CD14-positive monocyte (primary cell): ENCODE results near the gene KIF13A. TPM values are rescaled to one million over a fixed set of nuclear protein-coding genes. Genes with fewer than 3 reads are reported as not detected.
A peak's percentile ranks its signal among the peaks of the same experiment; 100 is the strongest.

Experiments used
- DNase-seq, 3 donors: peaks; one replicate each; pipeline ENCODE4 v3.0.0-alpha.2; 2011 to 2022
- H2AFZ ChIP-seq: 2 replicates; pipeline ENCODE4 v1.6.0; 2012; ENCODE audit warnings: mild to moderate bottlenecking, low read depth, low read length, inconsistent platforms; ENCODE audit not compliant: insufficient read depth, poor library complexity, severe bottlenecking
- H3K27ac ChIP-seq, 2 donors: 1 replicate in 1 of 2; 2 replicates in 1 of 2; pipeline ENCODE4 v1.5.1; 2012 to 2013; ENCODE audit warnings: low read length in 2 of 2, control low read depth in 1 of 2, inconsistent platforms in 1 of 2, low read depth in 1 of 2, mild to moderate bottlenecking in 1 of 2
- H3K27me3 ChIP-seq, 2 donors: one replicate each; pipeline versions ENCODE4 v1.6.0 to v1.6.1; 2011 to 2013; ENCODE audit warnings: low read length in 2 of 2; ENCODE audit not compliant: control insufficient read depth in 2 of 2, insufficient read depth in 2 of 2
- H3K36me3 ChIP-seq, 2 donors: replicated peaks in 1 of 2; 1 replicate in 1 of 2; 2 replicates in 1 of 2; pipeline versions ENCODE4 v1.5.1 to v1.6.1; 2012 to 2013; ENCODE audit warnings: low read length in 2 of 2, control low read depth in 1 of 2, inconsistent platforms in 1 of 2, mild to moderate bottlenecking in 1 of 2; ENCODE audit not compliant: insufficient read depth in 2 of 2, control insufficient read depth in 1 of 2
- H3K4me1 ChIP-seq, 2 donors: 1 replicate in 1 of 2; 2 replicates in 1 of 2; pipeline versions ENCODE4 v1.5.1 to v1.6.1; 2012 to 2013; ENCODE audit warnings: low read length in 2 of 2, control low read depth in 1 of 2, inconsistent platforms in 1 of 2, mild to moderate bottlenecking in 1 of 2, moderate library complexity in 1 of 2; ENCODE audit not compliant: insufficient read depth in 2 of 2, control insufficient read depth in 1 of 2
- H3K4me2 ChIP-seq: replicated peaks from 2 replicates; pipeline ENCODE3; 2012; ENCODE audit warnings: low read length, moderate library complexity, mild to moderate bottlenecking; ENCODE audit not compliant: poor library complexity, severe bottlenecking; ENCODE audit errors: extremely low read depth
- H3K4me3 ChIP-seq, 3 experiments: fragments of 200-600 bp in 1 of 3; sonication (generic) in 1 of 3; replicated peaks in 1 of 3; 1 replicate in 2 of 3; 2 replicates in 1 of 3; pipeline ENCODE4 v1.5.1; 2011 to 2013; ENCODE audit warnings: low read length in 3 of 3, mild to moderate bottlenecking in 3 of 3, control low read depth in 2 of 3, low read depth in 2 of 3, inconsistent platforms in 1 of 3, moderate library complexity in 1 of 3
- H3K79me2 ChIP-seq: 2 replicates; pipeline ENCODE4 v1.6.0; 2012; ENCODE audit warnings: mild to moderate bottlenecking, control low read depth, inconsistent platforms, low read length, moderate library complexity; ENCODE audit not compliant: insufficient read depth
- H3K9ac ChIP-seq: 2 replicates; pipeline ENCODE4 v1.6.0; 2017; ENCODE audit warnings: low read length, mild to moderate bottlenecking; ENCODE audit not compliant: insufficient read depth, poor library complexity, severe bottlenecking
- H3K9me3 ChIP-seq, 2 donors: replicated peaks in 1 of 2; 1 replicate in 1 of 2; 2 replicates in 1 of 2; pipeline versions ENCODE4 v1.5.1 to v1.6.1; 2012 to 2013; ENCODE audit warnings: low read length in 2 of 2, control low read depth in 1 of 2; ENCODE audit not compliant: control insufficient read depth in 1 of 2, insufficient read depth in 1 of 2
- H4K20me1 ChIP-seq: 2 replicates; pipeline ENCODE4 v1.6.0; 2012; ENCODE audit warnings: mild to moderate bottlenecking, low read length, control low read depth, moderate library complexity; ENCODE audit not compliant: insufficient read depth
- H3K27ac Mint-ChIP-seq, 7 donors: one replicate each; pipeline ENCODE4 v1.8.0; 2020; ENCODE audit warnings: mild to moderate bottlenecking in 7 of 7, mixed read lengths in 7 of 7, moderate library complexity in 6 of 7, inconsistent platforms in 2 of 7
- H3K27me3 Mint-ChIP-seq, 3 donors: one replicate each; pipeline ENCODE4 v1.8.0; 2021 to 2022; ENCODE audit warnings: low read depth in 3 of 3, mild to moderate bottlenecking in 3 of 3, mixed read lengths in 3 of 3, moderate library complexity in 3 of 3, inconsistent platforms in 1 of 3
- H3K36me3 Mint-ChIP-seq, 2 donors: one replicate each; pipeline ENCODE4 v1.8.0; 2020; ENCODE audit warnings: mixed read lengths in 2 of 2, inconsistent platforms in 1 of 2, mild to moderate bottlenecking in 1 of 2
- H3K4me1 Mint-ChIP-seq: one replicate; pipeline ENCODE4 v1.8.0; 2020; ENCODE audit warnings: mild to moderate bottlenecking, mixed read lengths
- H3K4me3 Mint-ChIP-seq, 2 donors: one replicate each; pipeline ENCODE4 v1.8.0; 2020; ENCODE audit warnings: mild to moderate bottlenecking in 2 of 2, mixed read lengths in 2 of 2, moderate library complexity in 1 of 2
- H3K9me3 Mint-ChIP-seq, 7 donors: one replicate each; pipeline ENCODE4 v1.8.0; 2020 to 2022; ENCODE audit warnings: mixed read lengths in 7 of 7, mild to moderate bottlenecking in 6 of 7, moderate library complexity in 6 of 7, inconsistent platforms in 2 of 7
- CTCF ChIP-seq: fragments of 200-600 bp; IDR thresholded peaks from one replicate; pipeline ENCODE4 v1.8.0; 2022; ENCODE audit warnings: antibody characterized with exemption, mild to moderate bottlenecking
- WGBS: methylation state at CpG from one replicate; pipeline ENCODE4 v1.1.5; 2013; ENCODE audit warnings: missing lambda C conversion rate; ENCODE audit not compliant: insufficient coverage; 5-methylcytosine and 5-hydroxymethylcytosine counted together
- intact Hi-C, 2 donors: fragments of 100-400 bp; cut with micrococcal nuclease; formaldehyde crosslinking; loops; one replicate each; pipeline versions ENCODE4 v1.15.0 to v1.15.1; 2023
- polyA plus RNA-seq, 3 donors: library from polyadenylated mRNA; depleted of rRNA in 1 of 3; unstranded in 2 of 3; stranded (reverse) in 1 of 3; fragments of 300-500 nt in 2 of 3; fragments of >200 nt in 1 of 3; fragmentation: Illumina TruSeq in 2 of 3; gene quantifications; 1 replicate in 2 of 3; 2 replicates in 1 of 3; pipeline ENCODE4 v1.2.3, GENCODE V29; 2012 to 2021

Gene KIF13A
- polyA plus RNA-seq, 3 donors = 2.9 to 28.4 (median 6.0) TPM

- H3K4me1 Mint-ChIP-seq = peaks cover 3% of the 10 kb centered on the region
- DNase-seq = no peak
- Histone ChIP-seq H3K4me2 (no peak overlapping the region), H3K27me3 (no peaks in the 10 kb centered on the region), H3K4me1 (no peaks in the 10 kb centered on the region), H3K9me3 (no peaks in the 10 kb centered on the region), H2AFZ (no peak overlapping the region), H4K20me1 (peaks cover 4% of the 10 kb centered on the region), H3K79me2 (no peaks in the 10 kb centered on the region), H3K4me3 (no peak overlapping the region), H3K9ac (no peak overlapping the region), H3K36me3 (peaks cover 38 to 89% of the 10 kb centered on the region in 2 donors), H3K27ac (no peak overlapping the region)
- 83% methylated on average over 1 of the region's 2 CpGs for WGBS
- no peak for TF ChIP-seq CTCF
- intact Hi-C loops = no loop called here
- no peak overlapping the region for H3K27ac Mint-ChIP-seq
- H3K4me3 Mint-ChIP-seq = no peak overlapping the region
- H3K36me3 Mint-ChIP-seq = peaks cover 55 to 92% of the 10 kb centered on the region in 2 donors
- no peaks in the 10 kb centered on the region for H3K27me3 Mint-ChIP-seq
- no peaks in the 10 kb centered on the region for H3K9me3 Mint-ChIP-seq
Measured at GRCh38 chr6:17762651-17763050, 224.8 kb downstream of the KIF13A start.

GRCh38 chr6:17758119-17758518, 229.3 kb downstream of the KIF13A start:
- H3K27me3 ChIP-seq = no peaks in the 10 kb centered on the region
- DNase-seq = no peak
- no peak overlapping the region for H3K4me3 ChIP-seq
- H3K79me2 ChIP-seq = no peaks in the 10 kb centered on the region
- Mint-ChIP-seq H3K27me3 (no peaks in the 10 kb centered on the region), H3K27ac (peak overlapping the region in 1 of 7 donors; percentile 4), H3K9me3 (no peaks in the 10 kb centered on the region), H3K4me3 (no peak overlapping the region), H3K36me3 (peaks cover 24 to 50% of the 10 kb centered on the region in 2 donors), H3K4me1 (no peaks in the 10 kb centered on the region)
- no CpG with 5 or more reads among the region's 6 CpGs for WGBS
- no peak overlapping the region for H3K4me2 ChIP-seq
- H3K9me3 ChIP-seq = no peaks in the 10 kb centered on the region
- H3K4me1 ChIP-seq = no peaks in the 10 kb centered on the region
- H3K27ac ChIP-seq = no peak overlapping the region
- intact Hi-C loops = no loop called here
- H3K9ac ChIP-seq = no peak overlapping the region
- no peak for TF ChIP-seq CTCF
- H4K20me1 ChIP-seq = peaks cover 7% of the 10 kb centered on the region
- H2AFZ ChIP-seq = no peak overlapping the region
- peaks cover 18 to 48% of the 10 kb centered on the region in 2 donors for H3K36me3 ChIP-seq
